CD4-positive, CD25-positive, alpha-beta regulatory T cell (primary cell): ENCODE measurements around the gene HAT1. TPM values are rescaled to one million over a fixed set of nuclear protein-coding genes. Genes with fewer than 3 reads are reported as not detected.

Experiments used
- ATAC-seq, 2 donors: fragments of 150-1000 bp; cut with Tn5 transposase; one replicate each; pipeline ENCODE4 v1.10.0; 2021; ENCODE audit warnings: low read depth in 2 of 2, moderate number of reproducible peaks in 2 of 2, moderate library complexity in 1 of 2
- DNase-seq, 3 donors: peaks; one replicate each; pipeline versions ENCODE4 v3.0.0 to v3.0.0-alpha.2; 2012 to 2022; ENCODE audit warnings: mixed read lengths in 1 of 3
- H3K27ac ChIP-seq: one replicate; pipeline ENCODE4 v1.7.0; 2013; ENCODE audit warnings: mild to moderate bottlenecking, low read length; ENCODE audit not compliant: insufficient read depth, poor library complexity, severe bottlenecking
- H3K27me3 ChIP-seq: one replicate; pipeline ENCODE4 v1.7.0; 2013; ENCODE audit warnings: low read length; ENCODE audit not compliant: control insufficient read depth, insufficient read depth
- H3K36me3 ChIP-seq: one replicate; pipeline ENCODE4 v1.7.0; 2013; ENCODE audit warnings: mild to moderate bottlenecking, low read length, moderate library complexity; ENCODE audit not compliant: control insufficient read depth, insufficient read depth
- H3K4me1 ChIP-seq: 2 replicates; pipeline ENCODE4 v1.7.0; 2013; ENCODE audit warnings: mild to moderate bottlenecking, low read length; ENCODE audit not compliant: insufficient read depth, control insufficient read depth, poor library complexity, severe bottlenecking
- H3K4me3 ChIP-seq: one replicate; pipeline ENCODE4 v1.7.0; 2013; ENCODE audit warnings: low read depth, mild to moderate bottlenecking, low read length, moderate library complexity
- H3K9me3 ChIP-seq, 2 experiments: 1 replicate in 1 of 2; 2 replicates in 1 of 2; pipeline ENCODE4 v1.7.0; 2013; ENCODE audit warnings: low read length in 2 of 2, mild to moderate bottlenecking in 1 of 2, moderate library complexity in 1 of 2; ENCODE audit not compliant: control insufficient read depth in 2 of 2
- H3K27ac Mint-ChIP-seq, 3 donors: one replicate each; pipeline ENCODE4 v1.8.0; 2020 to 2022; ENCODE audit warnings: mild to moderate bottlenecking in 3 of 3, mixed read lengths in 3 of 3, moderate library complexity in 2 of 3
- H3K27me3 Mint-ChIP-seq: one replicate; pipeline ENCODE4 v1.8.0; 2022; ENCODE audit warnings: mild to moderate bottlenecking, mixed read lengths
- H3K36me3 Mint-ChIP-seq: one replicate; pipeline ENCODE4 v1.8.0; 2020; ENCODE audit warnings: mixed read lengths
- H3K4me1 Mint-ChIP-seq, 4 donors: one replicate each; pipeline ENCODE4 v1.8.0; 2020 to 2022; ENCODE audit warnings: mixed read lengths in 4 of 4, mild to moderate bottlenecking in 1 of 4
- H3K4me3 Mint-ChIP-seq, 4 donors: one replicate each; pipeline ENCODE4 v1.8.0; 2020 to 2022; ENCODE audit warnings: mild to moderate bottlenecking in 4 of 4, mixed read lengths in 4 of 4, moderate library complexity in 3 of 4
- H3K9me3 Mint-ChIP-seq, 7 donors: one replicate each; pipeline ENCODE4 v1.8.0; 2020 to 2022; ENCODE audit warnings: mixed read lengths in 7 of 7, mild to moderate bottlenecking in 3 of 7, moderate library complexity in 2 of 7
- polyA plus RNA-seq, 4 donors: library from polyadenylated mRNA; unstranded; fragments of 300-500 nt; fragmentation: Illumina TruSeq; gene quantifications; one replicate each; pipeline ENCODE4 v1.2.3, GENCODE V29; 2021
- total RNA-seq: library from RNA; stranded (reverse); gene quantifications from one replicate; pipeline ENCODE4 v1.2.3, GENCODE V29; 2022

The HAT1 gene
- total and polyA plus RNA-seq, 5 donors from 2014 or later = 28.7 to 83.0 (median 79.2) TPM

- Mint-ChIP-seq H3K36me3 (peaks cover 11% of the 10 kb centered on the region), H3K4me1 (peaks cover 17 to 48% (median 30%) of the 10 kb centered on the region in 4 donors), H3K27ac (peak overlapping the region in 1 of 3 donors; percentile 68), H3K4me3 (no peak overlapping the region), H3K9me3 (no peaks in the 10 kb centered on the region), H3K27me3 (no peaks in the 10 kb centered on the region)
- H3K36me3 ChIP-seq = no peaks in the 10 kb centered on the region
- no peak overlapping the region for H3K27ac ChIP-seq
- H3K4me1 ChIP-seq = no peaks in the 10 kb centered on the region
- no peaks in the 10 kb centered on the region for H3K27me3 ChIP-seq
- H3K9me3 ChIP-seq = no peaks in the 10 kb centered on the region
- H3K4me3 ChIP-seq = no peak overlapping the region
- ATAC-seq (no peak), DNase-seq (no peak)
Observed at GRCh38 chr2:171883275-171883893, 38.9 kb upstream of the HAT1 start.

GRCh38 chr2:171889333-171889732, 32.9 kb upstream of the HAT1 start:
- peak overlapping the region in 1 of 3 donors; percentile 6 for H3K27ac Mint-ChIP-seq
- no peaks in the 10 kb centered on the region for H3K9me3 Mint-ChIP-seq
- H3K4me1 ChIP-seq = peaks cover 16% of the 10 kb centered on the region
- H3K36me3 Mint-ChIP-seq = peaks cover 30% of the 10 kb centered on the region
- ATAC-seq = no peak
- H3K4me1 Mint-ChIP-seq = peaks cover 33 to 55% (median 46%) of the 10 kb centered on the region in 4 donors
- no peak overlapping the region for H3K27ac ChIP-seq
- no peaks in the 10 kb centered on the region for H3K27me3 ChIP-seq
- H3K4me3 Mint-ChIP-seq = peak overlapping the region in 1 of 4 donors; percentile 4
- H3K27me3 Mint-ChIP-seq = no peaks in the 10 kb centered on the region
- no peaks in the 10 kb centered on the region for H3K9me3 ChIP-seq
- H3K4me3 ChIP-seq = no peak overlapping the region
- DNase-seq = no peak
- no peaks in the 10 kb centered on the region for H3K36me3 ChIP-seq

GRCh38 chr2:171889808-171890207, 32.5 kb upstream of the HAT1 start:
- Histone ChIP-seq H3K4me1 (peaks cover 19% of the 10 kb centered on the region), H3K27me3 (no peaks in the 10 kb centered on the region), H3K27ac (no peak overlapping the region), H3K36me3 (no peaks in the 10 kb centered on the region), H3K9me3 (no peaks in the 10 kb centered on the region), H3K4me3 (no peak overlapping the region)
- ATAC-seq = no peak
- Mint-ChIP-seq H3K4me3 (no peak overlapping the region), H3K27me3 (no peaks in the 10 kb centered on the region), H3K9me3 (no peaks in the 10 kb centered on the region), H3K4me1 (peaks cover 33 to 60% (median 51%) of the 10 kb centered on the region in 4 donors), H3K27ac (no peak overlapping the region), H3K36me3 (peaks cover 30% of the 10 kb centered on the region)
- no peak for DNase-seq

GRCh38 chr2:171893196-171893823, 29.0 kb upstream of the HAT1 start:
- Mint-ChIP-seq H3K36me3 (peaks cover 23% of the 10 kb centered on the region), H3K4me1 (peaks cover 27 to 61% (median 39%) of the 10 kb centered on the region in 4 donors), H3K4me3 (peak overlapping the region; percentile 99 to 100 (median 99)), H3K9me3 (peaks cover 0 to 3% (median 0%) of the 10 kb centered on the region in 7 donors), H3K27me3 (peaks cover 8% of the 10 kb centered on the region), H3K27ac (peak overlapping the region; percentile 78 to 93 (median 91))
- no peak for ATAC-seq
- Histone ChIP-seq H3K4me1 (peaks cover 19% of the 10 kb centered on the region), H3K27ac (no peak overlapping the region), H3K4me3 (peak overlapping the region; percentile 97), H3K27me3 (no peaks in the 10 kb centered on the region), H3K36me3 (no peaks in the 10 kb centered on the region), H3K9me3 (no peaks in the 10 kb centered on the region)
- DNase-seq = no peak

- Mint-ChIP-seq H3K36me3 (peaks cover 21% of the 10 kb centered on the region), H3K27me3 (peaks cover 8% of the 10 kb centered on the region), H3K4me1 (peaks cover 25 to 58% (median 36%) of the 10 kb centered on the region in 4 donors), H3K27ac (peak within 1 kb of the TSS; percentile 89 to 93 (median 91)), H3K4me3 (peak within 1 kb of the TSS; percentile 99 to 100 (median 99)), H3K9me3 (peaks cover 0 to 3% (median 0%) of the 10 kb centered on the region in 7 donors)
- Histone ChIP-seq H3K4me3 (peak within 1 kb of the TSS; percentile 97), H3K4me1 (peaks cover 19% of the 10 kb centered on the region), H3K27me3 (no peaks in the 10 kb centered on the region), H3K36me3 (no peaks in the 10 kb centered on the region), H3K9me3 (peaks cover 0 to 2% of the 10 kb centered on the region in 2 experiments), H3K27ac (peak within 1 kb of the TSS; percentile 68)
- DNase-seq (peak; percentile 48 to 87 (median 63)), ATAC-seq (peak; percentile 96 to 97)
Observed at GRCh38 chr2:171893824-171894611, 28.2 kb upstream of the HAT1 start, which contains the start of gene SLC25A12. TSS of gene SLC25A12 (minus strand) at chr2:171894244. CDS start at chr2:171894214, 30 bp downstream.

- DNase-seq (no peak), ATAC-seq (no peak)
- H3K9me3 Mint-ChIP-seq = peaks cover 0 to 3% (median 0%) of the 10 kb centered on the region in 7 donors
- peaks cover 17% of the 10 kb centered on the region for H3K36me3 Mint-ChIP-seq
- Histone ChIP-seq H3K9me3 (peaks cover 0 to 2% of the 10 kb centered on the region in 2 experiments), H3K4me1 (peaks cover 19% of the 10 kb centered on the region), H3K36me3 (no peaks in the 10 kb centered on the region), H3K4me3 (peak overlapping the region; percentile 87), H3K27me3 (no peaks in the 10 kb centered on the region), H3K27ac (peak overlapping the region; percentile 68)
- peaks cover 8% of the 10 kb centered on the region for H3K27me3 Mint-ChIP-seq
- H3K27ac Mint-ChIP-seq = peak overlapping the region; percentile 29 to 91 (median 89)
- peak overlapping the region; percentile 99 to 100 (median 99) for H3K4me3 Mint-ChIP-seq
- H3K4me1 Mint-ChIP-seq = peaks cover 20 to 52% (median 32%) of the 10 kb centered on the region in 4 donors
Observed at GRCh38 chr2:171894612-171894947, 27.7 kb upstream of the HAT1 start.

- DNase-seq (no peak), ATAC-seq (no peak)
- peaks cover 0 to 3% (median 0%) of the 10 kb centered on the region in 7 donors for H3K9me3 Mint-ChIP-seq
- peaks cover 13% of the 10 kb centered on the region for H3K36me3 Mint-ChIP-seq
- no peaks in the 10 kb centered on the region for H3K27me3 ChIP-seq
- peaks cover 14 to 44% (median 25%) of the 10 kb centered on the region in 4 donors for H3K4me1 Mint-ChIP-seq
- H3K4me3 Mint-ChIP-seq = peak overlapping the region in 3 of 4 donors; percentile 99 to 100 (median 99)
- no peak overlapping the region for H3K27ac ChIP-seq
- H3K4me1 ChIP-seq = peaks cover 19% of the 10 kb centered on the region
- no peak overlapping the region for H3K4me3 ChIP-seq
- H3K27ac Mint-ChIP-seq = no peak overlapping the region
- H3K27me3 Mint-ChIP-seq = peaks cover 8% of the 10 kb centered on the region
- peaks cover 0 to 2% of the 10 kb centered on the region in 2 experiments for H3K9me3 ChIP-seq
- H3K36me3 ChIP-seq = no peaks in the 10 kb centered on the region
Observed at GRCh38 chr2:171895786-171896185, 26.5 kb upstream of the HAT1 start.
